PC-9 (cell line): Measurements from ENCODE around the gene HSPA5. TPM values are rescaled to one million over a fixed set of nuclear protein-coding genes. Genes with fewer than 3 reads are reported as not detected.

Source experiments
- BruUV-seq: library from RNA; stranded (reverse); fragments of 400-500 nt; replicated peaks from 2 replicates; lab custom pipeline; 2021; lab: Mats Ljungman, UMichigan
- CTCF ChIA-PET: fragments of 300-600 bp; sonication (Branson Sonifier 250); formaldehyde crosslinking; loops from one replicate; lab custom pipeline; 2022; ENCODE audit warnings: antibody characterized with exemption; lab: Charles Lee
- POLR2A ChIA-PET: fragments of 300-600 bp; sonication (Branson Sonifier 250); formaldehyde crosslinking; loops from one replicate; lab custom pipeline; 2022; ENCODE audit warnings: antibody characterized with exemption; ENCODE audit not compliant: unreplicated experiment; lab: Charles Lee
- DNase-seq, 2 experiments: peaks; one replicate each; pipeline versions ENCODE4 v3.0.0 to v3.0.0-alpha.2; 2015 to 2022; ENCODE audit warnings: mixed read lengths in 1 of 2
- H2AFZ ChIP-seq: fragments of 200-600 bp; sonication (generic); 2 replicates; pipeline ENCODE4 v1.8.1; 2017; ENCODE audit warnings: antibody characterized with exemption
- H3F3A ChIP-seq: fragments of 200-600 bp; sonication (generic); 2 replicates; pipeline ENCODE4 v1.8.1; 2017; ENCODE audit warnings: antibody characterized with exemption, mild to moderate bottlenecking, low read depth; ENCODE audit not compliant: insufficient read depth
- H3K27ac ChIP-seq: fragments of 200-600 bp; sonication (generic); 2 replicates; pipeline ENCODE4 v1.6.1; 2016; ENCODE audit warnings: mixed run types
- H3K27me3 ChIP-seq: fragments of 200-600 bp; sonication (generic); 2 replicates; pipeline ENCODE4 v1.6.1; 2016; ENCODE audit warnings: low read depth, mixed run types; ENCODE audit not compliant: insufficient read depth
- H3K36me3 ChIP-seq: fragments of 200-600 bp; sonication (generic); 2 replicates; pipeline ENCODE4 v1.6.1; 2016; ENCODE audit warnings: low read depth, mixed run types
- H3K4me1 ChIP-seq: fragments of 200-600 bp; sonication (generic); replicated peaks from 2 replicates; pipeline ENCODE4 v1.6.1; 2016; ENCODE audit warnings: mixed run types; ENCODE audit not compliant: insufficient read depth
- H3K4me2 ChIP-seq: fragments of 200-600 bp; sonication (generic); 2 replicates; pipeline ENCODE4 v1.6.1; 2017; ENCODE audit warnings: mixed run types
- H3K4me3 ChIP-seq: fragments of 200-600 bp; sonication (generic); 2 replicates; pipeline ENCODE4 v1.6.1; 2016; ENCODE audit warnings: mixed run types
- H3K79me2 ChIP-seq: fragments of 200-600 bp; sonication (generic); 2 replicates; pipeline ENCODE4 v1.6.1; 2017; ENCODE audit warnings: low read depth, mixed run types
- H3K9me2 ChIP-seq: fragments of 200-600 bp; sonication (generic); 2 replicates; pipeline ENCODE4 v1.8.1; 2017; ENCODE audit warnings: mild to moderate bottlenecking; ENCODE audit not compliant: insufficient read depth
- H3K9me3 ChIP-seq: fragments of 200-600 bp; sonication (generic); 2 replicates; pipeline ENCODE4 v1.8.1; 2016; ENCODE audit warnings: low read depth; ENCODE audit not compliant: insufficient read depth
- H4K20me1 ChIP-seq: fragments of 200-600 bp; sonication (generic); 2 replicates; pipeline ENCODE4 v1.8.1; 2017; ENCODE audit not compliant: insufficient read depth
- CTCF ChIP-seq: fragments of 200-600 bp; sonication (generic); conservative IDR thresholded peaks from 2 replicates; pipeline ENCODE4 v1.6.1; 2017; ENCODE audit warnings: mixed run types, antibody characterized with exemption, mild to moderate bottlenecking, moderate library complexity
- EZH2 ChIP-seq: fragments of 200-600 bp; sonication (generic); IDR thresholded peaks from 2 replicates; pipeline ENCODE4 v1.8.0; 2017; ENCODE audit warnings: antibody characterized with exemption, low read depth
- intact Hi-C: fragments of 100-400 bp; cut with micrococcal nuclease; formaldehyde crosslinking; loops from one replicate; pipeline ENCODE4 v1.10.0; 2022; ENCODE audit not compliant: unreplicated experiment
- total RNA-seq: library from RNA; stranded (reverse); gene quantifications from 2 replicates; pipeline ENCODE4 v1.2.3, GENCODE V29; 2021

HSPA5 gene
- total RNA-seq, 1 experiment from 2014 or later: 235 TPM

- Histone ChIP-seq H3K79me2 (peaks cover 42% of the 10 kb centered on the region), H3F3A (peaks cover 18% of the 10 kb centered on the region; the same call in 1 of the 2 replicates), H3K4me2 (peak within 1 kb of the TSS; percentile 89), H3K9me2 (no peaks in the 10 kb centered on the region), H3K27ac (peak within 1 kb of the TSS; percentile 83), H3K4me1 (peaks cover 24% of the 10 kb centered on the region), H3K27me3 (no peaks in the 10 kb centered on the region), H3K9me3 (no peaks in the 10 kb centered on the region), H3K36me3 (peaks cover 6% of the 10 kb centered on the region), H2AFZ (peak within 1 kb of the TSS; percentile 98), H4K20me1 (peaks cover 9% of the 10 kb centered on the region), H3K4me3 (peak within 1 kb of the TSS; percentile 78)
- ChIA-PET CTCF (no interaction called here), POLR2A (interaction anchor here (0.6 to 1.4 kb wide), 5 partner anchors 20 to 1999 kb away, joined by 4 to 26 read pairs (median 7); partner anchors contain the start of gene HSPA5)
- no TSS peak for BruUV-seq
- intact Hi-C loops: loop anchor here (1.0 kb wide), 1 partner anchor 20 kb away; the partner anchor contains the start of gene HSPA5
- DNase-seq: peak; percentile 88 to 95
- TF ChIP-seq EZH2 (no peak), CTCF (no peak; the same call in 1 of the 2 replicates)
Measured at GRCh38 chr9:125261501-125262293, 20.6 kb upstream of the HSPA5 start, which contains the start of gene GAPVD1. Gene GAPVD1 (plus strand): TSS chr9:125261826. CDS start chr9:125298922, 37,096 bp downstream.

GRCh38 chr9:125260561-125260960, 19.4 kb upstream of the HSPA5 start:
- peak in 1 of 2 experiments; percentile 44 for DNase-seq
- CTCF ChIA-PET: interaction anchor here (0.7 kb wide), 1 partner anchor 407 kb away, joined by 4 read pairs; the partner anchor contains the start of gene WDR38
- intact Hi-C loops: no loop called here
- peak overlapping the region; percentile 83 for H3K27ac ChIP-seq
- H3K4me2 ChIP-seq: peak overlapping the region; percentile 89
- H3K79me2 ChIP-seq: peaks cover 38% of the 10 kb centered on the region
- BruUV-seq: no TSS peak
- H2AFZ ChIP-seq: peak overlapping the region; percentile 98
- peaks cover 18% of the 10 kb centered on the region; the same call in 1 of the 2 replicates for H3F3A ChIP-seq
- POLR2A ChIA-PET: interaction anchor here (0.6 to 1.1 kb wide), 3 partner anchors 12 to 398 kb away, joined by 3 to 26 read pairs (median 11); partner anchors contain the start of gene HSPA5
- no peaks in the 10 kb centered on the region for H3K27me3 ChIP-seq
- peaks cover 5% of the 10 kb centered on the region; the same call in 1 of the 2 replicates for H3K36me3 ChIP-seq
- peaks cover 24% of the 10 kb centered on the region for H3K4me1 ChIP-seq
- TF ChIP-seq EZH2 (no peak), CTCF (no peak)
- no peaks in the 10 kb centered on the region for H3K9me2 ChIP-seq
- no peaks in the 10 kb centered on the region for H3K9me3 ChIP-seq
- H3K4me3 ChIP-seq: peak overlapping the region; percentile 78; the same call in 1 of the 2 replicates
- H4K20me1 ChIP-seq: peaks cover 9% of the 10 kb centered on the region; the same call in 1 of the 2 replicates

GRCh38 chr9:125258832-125259534, 17.8 kb upstream of the HSPA5 start:
- Histone ChIP-seq H3K4me1 (peaks cover 24% of the 10 kb centered on the region), H3K36me3 (peaks cover 5% of the 10 kb centered on the region; the same call in 1 of the 2 replicates), H3K4me2 (no peak overlapping the region), H3K27me3 (no peaks in the 10 kb centered on the region), H2AFZ (no peak overlapping the region), H3K9me3 (no peaks in the 10 kb centered on the region), H3K79me2 (peaks cover 22% of the 10 kb centered on the region), H3F3A (peaks cover 18% of the 10 kb centered on the region; the same call in 1 of the 2 replicates), H3K27ac (no peak overlapping the region), H4K20me1 (0 out of 2 replicates have a peak, but pooled peaks cover 5% of the 10 kb centered on the region), H3K4me3 (no peak overlapping the region), H3K9me2 (no peaks in the 10 kb centered on the region)
- no peak for DNase-seq
- no TSS peak for BruUV-seq
- ChIA-PET CTCF (no interaction called here), POLR2A (no interaction called here)
- TF ChIP-seq EZH2 (no peak), CTCF (no peak)
- intact Hi-C loops: loop anchor here (10.0 kb wide), 1 partner anchor 966 kb away; no protein-coding TSS in a partner anchor
